GM19395 (cell line): ENCODE data around the gene RNFT2.

ENCODE experiments used
- ATAC-seq: cut with Tn5 transposase; IDR thresholded peaks from one replicate; pipeline ENCODE4 v1.9.1; 2021; ENCODE audit warnings: mild to moderate bottlenecking, moderate library complexity; ENCODE audit not compliant: unreplicated experiment

The RNFT2 gene

GRCh38 chr12:116820064-116820656 lies 82.0 kb downstream of the RNFT2 start:
- no peak for ATAC-seq

GRCh38 chr12:116821291-116821690 lies 83.2 kb downstream of the RNFT2 start:
- ATAC-seq, result no peak

- ATAC-seq, result no peak
These were observed 89.3 kb downstream of the RNFT2 start for GRCh38 chr12:116827432-116827831.

DNA sequence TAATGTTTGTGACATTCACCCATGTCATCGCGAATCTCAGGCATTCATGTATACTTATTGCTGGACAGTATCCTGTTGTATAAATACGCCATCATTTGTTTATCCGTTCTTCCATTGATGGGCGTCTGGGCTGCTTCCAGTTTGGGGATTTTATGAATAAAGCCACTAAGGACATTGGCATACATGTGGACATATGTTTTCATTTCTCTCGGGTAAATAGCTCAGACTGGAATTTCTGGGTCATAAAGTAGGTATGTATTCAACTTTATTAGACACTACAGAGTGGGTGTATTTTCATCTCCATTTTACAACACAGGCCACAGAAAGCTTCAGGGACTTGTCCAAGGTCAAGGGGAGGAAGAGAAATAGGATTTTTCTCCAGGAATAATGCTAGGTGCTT lies 94.2 kb downstream of the RNFT2 start:
- ATAC-seq, result no peak

GRCh38 chr12:116833474-116833873 lies 95.4 kb downstream of the RNFT2 start:
- no peak for ATAC-seq

GRCh38 chr12:116835484-116835883 lies 97.4 kb downstream of the RNFT2 start:
- no peak for ATAC-seq

DNA sequence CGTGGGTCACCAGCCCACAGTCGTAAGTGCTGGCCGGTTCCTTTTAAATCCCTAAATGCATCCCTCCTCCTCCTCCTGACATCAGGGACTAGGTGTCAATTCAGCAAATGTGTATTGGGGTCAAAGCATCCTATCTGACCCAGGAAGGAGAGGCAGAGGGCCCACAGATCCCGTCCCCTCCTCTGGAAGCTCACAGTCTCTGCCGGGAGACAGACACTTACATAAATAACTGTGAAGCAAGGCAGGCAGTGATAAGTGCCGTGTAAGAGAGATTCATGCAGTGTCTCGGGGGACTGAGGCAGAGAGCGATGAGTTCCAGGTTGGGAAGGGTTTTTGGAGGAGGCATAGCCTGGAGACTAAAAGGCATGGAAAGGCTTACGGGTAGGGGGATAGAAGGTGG lies 99.0 kb downstream of the RNFT2 start:
- ATAC-seq, result no peak

- no peak for ATAC-seq
These were observed 100.2 kb downstream of the RNFT2 start for GRCh38 chr12:116838365-116838764.

- ATAC-seq, result no peak
These were observed 101.2 kb downstream of the RNFT2 start for GRCh38 chr12:116839287-116839830.

- no peak for ATAC-seq
These were observed 105.0 kb downstream of the RNFT2 start for GRCh38 chr12:116843085-116843484.

DNA sequence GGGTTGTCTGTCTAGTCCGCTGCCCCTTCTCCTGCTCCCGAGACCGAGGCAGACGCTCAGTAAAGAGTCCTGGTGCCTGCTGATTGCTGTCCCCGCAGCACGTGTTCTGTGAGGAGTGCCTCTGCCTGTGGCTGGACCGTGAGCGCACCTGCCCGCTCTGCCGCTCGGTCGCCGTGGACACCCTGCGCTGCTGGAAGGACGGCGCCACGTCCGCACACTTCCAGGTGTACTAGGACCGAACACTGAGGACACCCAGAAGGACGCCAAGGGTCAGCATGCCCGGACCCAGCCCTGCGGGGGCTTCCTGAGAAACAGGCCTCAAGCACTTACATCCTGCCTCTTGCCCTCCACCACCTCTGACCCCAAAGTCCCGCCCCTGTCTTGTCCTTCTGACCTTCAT lies 111.1 kb downstream of the RNFT2 start:
- no peak for ATAC-seq

GRCh38 chr12:116852303-116852702 lies 114.2 kb downstream of the RNFT2 start:
- no peak for ATAC-seq

DNA sequence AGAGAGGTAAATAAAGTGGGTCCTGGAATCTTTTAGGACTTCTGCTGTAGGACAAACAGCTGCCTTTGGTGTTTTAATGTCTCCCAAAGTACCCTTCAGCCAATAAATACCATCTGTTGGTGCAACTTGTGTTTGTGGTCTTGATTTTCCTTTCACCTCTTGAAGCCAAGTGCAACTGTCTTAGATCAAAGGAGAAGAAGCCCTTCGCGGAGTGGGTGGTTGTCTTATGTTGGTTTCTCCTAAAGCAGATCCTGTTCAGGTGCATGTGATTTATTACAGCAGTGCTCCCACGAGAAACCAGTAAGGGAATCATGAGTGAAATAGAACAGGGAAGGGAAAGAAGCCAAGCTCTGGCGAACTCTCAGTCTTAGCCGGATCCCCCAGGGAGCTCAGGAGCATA lies 115.4 kb downstream of the RNFT2 start:
- ATAC-seq, result no peak

- no peak for ATAC-seq
These were observed 117.8 kb downstream of the RNFT2 start for GRCh38 chr12:116855744-116856470.

- no peak for ATAC-seq
These were observed 118.6 kb downstream of the RNFT2 start for GRCh38 chr12:116856729-116857128.

GRCh38 chr12:116859079-116859478 lies 121.0 kb downstream of the RNFT2 start:
- ATAC-seq, result no peak

DNA sequence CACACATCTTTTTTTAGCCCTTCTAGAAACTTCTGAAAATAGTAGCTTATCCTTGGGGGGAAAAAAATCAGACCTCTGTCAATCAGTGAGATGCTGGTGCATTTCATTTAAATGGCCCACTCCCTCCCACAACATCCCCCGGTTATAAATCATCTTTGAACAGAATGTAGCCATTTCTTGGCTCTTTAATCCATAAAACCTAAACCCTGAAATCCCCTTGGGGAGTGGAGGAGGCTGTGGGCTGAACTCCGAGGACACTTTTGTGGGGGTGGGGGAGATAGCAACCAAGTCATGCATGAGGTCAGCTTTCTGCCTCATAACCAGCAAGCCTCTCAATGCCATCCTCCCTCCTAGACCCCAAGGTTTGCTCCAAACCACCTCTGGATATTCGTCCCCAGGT lies 122.1 kb downstream of the RNFT2 start:
- ATAC-seq, result no peak

DNA sequence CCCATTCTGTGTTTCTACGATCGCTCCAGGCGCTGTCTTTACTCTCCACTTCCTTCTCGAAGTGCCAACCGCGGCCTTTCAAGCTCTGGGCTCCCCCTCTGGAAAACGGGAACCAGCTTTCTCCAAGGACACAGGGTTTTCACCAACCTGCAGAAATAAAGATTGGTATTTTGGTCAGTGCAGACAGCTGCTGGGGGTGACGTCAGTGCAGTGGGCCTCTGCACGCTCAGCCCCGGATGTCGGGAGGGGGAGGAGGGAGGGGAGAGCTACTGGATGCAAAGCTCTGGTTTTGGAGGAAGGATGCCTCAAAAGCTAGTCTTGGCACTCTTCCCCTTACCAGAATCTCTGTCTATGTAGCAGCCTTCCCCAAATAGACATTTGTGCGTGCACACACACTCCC lies 123.2 kb downstream of the RNFT2 start:
- ATAC-seq, result peak; percentile 86

GRCh38 chr12:116862167-116862566 lies 124.1 kb downstream of the RNFT2 start:
- no peak for ATAC-seq

GRCh38 chr12:116863275-116863767 lies 125.2 kb downstream of the RNFT2 start:
- no peak for ATAC-seq

DNA sequence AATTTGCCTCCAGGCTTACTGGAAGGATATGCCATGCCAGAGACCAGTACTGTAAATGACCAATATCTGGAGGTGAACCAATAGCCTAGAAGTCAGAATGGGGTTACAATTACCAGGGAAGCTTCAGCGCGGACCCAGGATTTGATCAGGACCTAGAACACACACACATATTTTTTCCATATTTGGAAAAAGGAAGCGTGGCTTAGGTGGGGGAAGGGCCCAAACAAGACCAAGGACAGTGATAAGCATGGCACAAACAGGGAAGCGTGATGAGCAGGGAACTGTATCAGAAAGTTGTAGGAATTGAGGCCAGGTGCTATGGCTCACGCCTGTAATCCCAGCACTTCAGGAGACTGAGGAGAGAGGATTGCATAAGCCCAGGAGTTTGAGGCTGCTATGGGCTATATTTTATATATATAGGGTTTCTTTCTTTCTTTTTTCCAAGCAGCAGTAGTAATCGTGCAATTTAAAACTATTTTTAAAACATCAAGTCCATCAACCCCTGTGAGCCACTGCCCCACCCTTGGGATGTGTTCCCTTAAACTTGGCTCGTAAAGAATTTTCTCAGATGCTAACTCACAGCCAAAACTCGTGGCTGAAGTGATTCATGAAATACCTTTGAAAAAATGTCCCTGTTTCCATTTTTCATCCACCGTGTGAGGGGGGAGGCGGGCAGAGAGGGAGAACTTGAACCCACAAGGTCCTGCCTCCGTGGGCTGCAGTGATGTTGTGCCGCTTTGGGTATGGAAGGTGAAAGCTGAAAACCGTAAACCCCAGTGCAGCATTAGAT lies 126.5 kb downstream of the RNFT2 start:
- ATAC-seq, result no peak

GRCh38 chr12:116867523-116867922 lies 129.4 kb downstream of the RNFT2 start:
- ATAC-seq, result no peak
